HG03442 (cell line): ENCODE data around the gene E2F8.

Experiments
- ATAC-seq: cut with Tn5 transposase; IDR thresholded peaks from one replicate; pipeline ENCODE4 v1.9.1; 2021; ENCODE audit warnings: mild to moderate bottlenecking, moderate library complexity; ENCODE audit not compliant: unreplicated experiment

E2F8 gene

DNA sequence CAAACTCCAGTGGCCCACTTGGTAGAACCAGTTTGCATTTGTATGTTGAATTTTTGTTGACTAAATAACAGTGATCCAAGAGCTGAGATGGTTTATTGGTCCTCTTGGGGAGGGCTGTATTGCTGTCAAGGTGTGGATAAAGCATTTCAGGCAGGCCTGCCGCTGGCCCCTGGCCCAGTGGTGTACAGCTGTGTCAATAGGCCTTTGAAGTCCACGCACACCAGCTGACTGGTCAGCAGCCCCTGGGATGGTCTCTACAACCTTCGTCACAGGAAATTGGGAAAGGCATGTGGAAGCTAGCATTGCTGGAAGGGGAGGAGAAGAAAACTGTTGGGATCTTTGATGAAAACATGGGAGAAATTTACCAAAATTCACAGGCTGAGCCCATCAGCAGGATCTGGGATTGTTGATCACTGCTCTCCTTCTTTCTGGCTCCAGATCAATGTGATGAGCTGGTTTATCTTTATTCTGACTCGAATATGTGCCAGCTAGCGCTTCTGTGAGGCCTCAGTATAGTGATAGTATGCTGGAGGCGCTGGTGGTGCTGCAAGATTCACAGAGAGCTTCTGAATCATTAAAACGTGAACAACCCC lies 12.5 kb upstream of the E2F8 start:
- ATAC-seq = no peak

DNA sequence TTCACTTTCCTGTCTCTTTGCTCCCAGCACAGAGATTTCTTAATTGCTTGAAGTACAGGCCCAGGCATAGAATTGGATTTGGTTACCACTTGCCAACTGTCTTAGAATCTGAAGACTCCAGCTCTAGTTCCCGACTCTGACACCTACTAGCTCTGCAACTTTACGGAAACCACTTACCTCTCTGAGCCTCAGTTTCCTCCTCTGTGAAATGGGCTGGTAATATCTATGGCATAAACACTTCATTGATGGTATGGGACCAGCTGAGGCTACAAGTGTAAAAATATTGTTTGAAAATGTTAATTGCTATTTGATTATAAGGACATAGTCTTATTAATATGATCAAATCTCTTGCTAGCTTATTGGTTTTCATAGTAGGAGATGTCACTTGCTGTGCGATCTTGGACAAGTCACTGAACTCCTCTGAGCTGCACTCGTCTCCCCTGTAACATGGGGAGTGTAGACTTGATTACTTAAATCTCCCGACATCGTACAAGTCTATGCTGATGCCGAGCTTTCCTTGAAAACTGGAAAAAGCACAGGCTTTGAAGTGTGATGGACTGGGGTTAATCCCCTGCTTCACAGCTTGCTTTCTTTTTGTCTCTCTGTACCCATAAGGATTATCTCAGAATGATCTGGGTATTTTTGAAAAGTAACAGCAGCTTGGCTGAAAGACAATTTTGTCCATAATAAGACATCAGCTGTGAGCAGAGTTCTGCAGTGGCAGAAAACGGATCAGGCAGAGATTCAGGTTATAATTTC lies 11.8 kb upstream of the E2F8 start:
- no peak for ATAC-seq

DNA sequence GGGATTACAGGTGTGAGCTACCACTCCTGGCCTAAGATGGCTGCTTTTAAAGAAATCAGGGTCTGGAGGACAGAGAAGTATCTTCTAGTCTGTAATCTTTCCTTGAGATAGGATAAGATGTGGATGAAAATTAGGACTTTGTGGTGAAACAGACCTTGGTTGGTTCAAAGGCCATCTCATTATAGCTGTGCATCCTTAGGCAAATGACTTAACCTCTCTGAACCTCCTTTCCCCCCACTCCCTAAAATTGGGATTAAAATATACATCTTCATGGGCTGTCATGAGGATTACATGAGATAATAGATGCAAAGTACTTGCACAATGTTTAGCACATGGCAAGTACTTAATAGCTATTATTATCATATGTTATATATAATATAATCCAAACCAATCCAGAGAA lies 10.8 kb upstream of the E2F8 start:
- ATAC-seq = no peak

DNA sequence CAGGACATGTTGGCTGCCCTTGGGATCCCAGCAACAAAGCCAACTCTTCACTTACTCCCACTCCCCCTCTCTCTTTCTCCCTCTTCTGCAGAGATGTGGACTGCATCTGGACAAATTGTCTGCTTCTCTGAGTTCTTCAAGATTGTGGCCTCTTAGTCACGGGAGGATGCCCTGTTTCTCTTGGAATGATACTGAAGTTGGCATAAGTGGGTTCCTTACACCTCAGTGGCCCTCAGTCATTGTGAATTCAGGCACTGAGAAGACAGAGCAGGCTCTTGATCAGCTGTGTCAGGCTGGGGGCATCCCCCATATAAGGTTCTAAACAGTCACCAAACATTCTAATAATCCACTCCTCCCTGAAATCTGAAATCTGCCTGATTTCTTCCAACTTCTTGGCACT lies 6.1 kb upstream of the E2F8 start:
- no peak for ATAC-seq

DNA sequence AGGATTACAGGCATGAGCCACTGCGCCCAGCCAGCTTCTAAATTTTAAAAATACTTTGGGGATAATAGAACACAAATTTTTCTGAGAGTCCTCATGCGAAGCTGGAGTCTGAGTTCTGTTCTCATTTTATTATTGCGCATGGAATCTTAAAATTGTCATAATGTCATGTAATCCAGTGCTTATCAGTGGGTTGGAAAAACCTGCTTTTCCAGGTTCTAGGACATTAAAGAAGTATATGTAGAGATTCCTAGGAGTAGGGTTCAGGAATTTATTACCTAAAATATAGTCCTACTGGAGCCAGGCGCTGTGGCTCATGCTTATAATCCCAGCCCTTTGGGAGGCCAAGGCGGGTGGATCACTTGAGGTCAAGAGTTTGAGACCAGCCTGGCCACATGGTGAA lies 4.6 kb upstream of the E2F8 start:
- no peak for ATAC-seq

DNA sequence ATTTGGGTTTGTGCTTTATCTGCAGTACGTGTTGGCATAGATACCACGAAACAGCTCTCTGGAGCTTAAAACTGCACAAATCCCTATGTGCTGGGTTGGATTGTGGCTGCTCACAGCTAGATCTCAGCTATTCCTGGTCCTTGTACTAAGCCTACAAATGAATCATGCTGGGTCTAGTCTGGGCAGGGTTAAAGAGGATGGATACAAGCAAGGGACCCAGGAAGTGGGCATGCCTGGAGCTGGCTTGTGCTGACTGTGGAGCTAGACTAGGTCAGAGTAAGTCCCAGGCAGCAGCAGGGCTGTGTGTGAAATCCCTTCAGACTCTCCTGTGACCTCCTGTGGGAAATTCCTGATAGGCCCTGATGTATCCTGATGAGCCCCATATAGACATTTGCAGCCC lies 3.9 kb upstream of the E2F8 start:
- ATAC-seq = no peak

DNA sequence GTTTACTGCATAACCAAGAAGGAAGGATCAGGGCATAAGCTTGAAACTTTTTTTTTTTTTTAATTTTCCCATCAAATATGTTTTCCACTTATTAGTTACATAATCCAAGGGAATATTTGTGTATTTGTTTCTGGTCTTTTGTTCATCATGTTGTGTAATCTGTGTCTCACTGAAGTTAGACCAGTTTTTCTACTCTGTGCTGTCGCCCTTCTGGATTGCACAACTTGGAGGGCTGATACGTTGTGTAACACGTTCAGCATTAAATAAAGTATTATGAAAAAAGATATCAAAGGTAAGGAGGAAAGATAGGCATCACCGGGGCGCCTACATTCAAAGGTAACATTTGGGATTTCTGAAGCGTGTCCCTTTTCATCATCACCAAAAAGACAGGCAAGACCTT lies 3.3 kb upstream of the E2F8 start:
- no peak for ATAC-seq

DNA sequence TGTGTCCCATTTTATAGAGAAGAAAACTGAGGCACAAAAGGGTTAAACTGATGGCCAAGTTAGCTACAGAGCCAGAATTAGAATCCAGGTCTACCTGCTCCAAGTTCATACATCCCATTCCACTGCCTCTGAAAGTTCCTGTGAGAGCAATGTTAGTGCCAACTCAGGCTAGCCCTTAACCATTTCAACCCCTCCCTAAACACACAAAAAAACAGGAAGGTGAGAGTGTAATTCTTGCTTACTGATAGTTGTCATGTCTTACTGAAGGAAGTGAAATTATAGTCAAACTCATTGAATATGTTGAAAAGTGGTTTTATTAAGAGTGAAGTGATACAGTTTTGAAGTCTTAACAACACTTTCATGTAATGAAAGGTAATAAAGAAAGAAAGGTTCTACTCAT lies 2.9 kb upstream of the E2F8 start:
- no peak for ATAC-seq

DNA sequence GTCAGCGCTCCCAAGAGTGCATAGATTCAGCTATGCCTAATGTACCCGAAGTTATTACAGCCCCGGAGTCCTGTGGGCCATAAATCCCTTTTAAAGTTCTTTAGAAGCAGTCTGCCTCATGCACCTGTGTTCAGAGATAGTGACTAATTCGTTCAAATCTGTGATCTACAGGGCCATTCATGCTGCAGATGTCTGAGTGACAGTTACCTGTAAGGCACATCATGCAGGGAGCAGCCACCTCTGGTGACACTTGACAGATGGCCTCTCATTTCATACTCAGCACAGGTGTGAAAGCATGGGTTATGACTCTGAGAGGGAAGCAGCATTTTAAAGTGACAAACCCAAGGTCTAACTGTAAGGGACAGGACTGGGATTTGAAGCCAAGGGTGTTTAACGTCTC lies 2.4 kb upstream of the E2F8 start:
- ATAC-seq = no peak

DNA sequence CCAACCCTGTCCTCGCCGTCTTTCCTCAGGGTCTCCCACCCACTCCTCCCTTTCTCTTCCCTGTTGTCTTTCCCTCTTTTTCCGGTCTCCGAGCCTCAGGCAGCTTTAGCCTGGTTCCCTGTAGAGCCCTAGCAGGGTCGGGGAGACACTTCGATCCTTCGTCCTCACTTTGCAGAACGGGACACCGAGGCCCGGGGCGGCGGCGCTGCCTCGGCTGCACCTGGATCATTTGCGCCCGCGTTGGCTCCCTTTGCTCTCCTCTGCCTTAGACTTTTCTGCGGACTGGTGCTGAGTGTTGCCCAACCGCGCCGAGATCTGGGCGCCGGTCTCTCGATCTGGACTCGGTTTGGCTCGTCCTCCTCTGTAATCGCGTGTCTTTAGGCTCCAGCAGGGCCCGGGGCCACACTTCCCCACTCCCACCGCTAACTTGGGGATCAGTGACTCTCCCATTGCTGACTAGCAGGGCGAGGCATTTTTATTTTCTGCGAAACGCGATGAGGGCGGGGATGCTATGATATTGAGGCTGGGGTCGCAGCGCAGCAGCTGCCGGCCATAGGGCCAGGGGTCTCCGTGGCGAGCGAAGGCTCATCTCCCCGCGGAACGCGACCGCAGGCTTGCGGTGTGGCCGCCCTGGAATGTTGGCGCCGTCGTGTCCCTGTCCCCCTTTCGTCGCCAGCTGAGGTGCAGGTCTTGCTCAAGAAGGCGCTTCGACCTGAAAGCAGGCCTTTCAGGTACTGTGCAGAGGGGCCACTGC lies 1.6 kb upstream of the E2F8 start:
- ATAC-seq = no peak

DNA sequence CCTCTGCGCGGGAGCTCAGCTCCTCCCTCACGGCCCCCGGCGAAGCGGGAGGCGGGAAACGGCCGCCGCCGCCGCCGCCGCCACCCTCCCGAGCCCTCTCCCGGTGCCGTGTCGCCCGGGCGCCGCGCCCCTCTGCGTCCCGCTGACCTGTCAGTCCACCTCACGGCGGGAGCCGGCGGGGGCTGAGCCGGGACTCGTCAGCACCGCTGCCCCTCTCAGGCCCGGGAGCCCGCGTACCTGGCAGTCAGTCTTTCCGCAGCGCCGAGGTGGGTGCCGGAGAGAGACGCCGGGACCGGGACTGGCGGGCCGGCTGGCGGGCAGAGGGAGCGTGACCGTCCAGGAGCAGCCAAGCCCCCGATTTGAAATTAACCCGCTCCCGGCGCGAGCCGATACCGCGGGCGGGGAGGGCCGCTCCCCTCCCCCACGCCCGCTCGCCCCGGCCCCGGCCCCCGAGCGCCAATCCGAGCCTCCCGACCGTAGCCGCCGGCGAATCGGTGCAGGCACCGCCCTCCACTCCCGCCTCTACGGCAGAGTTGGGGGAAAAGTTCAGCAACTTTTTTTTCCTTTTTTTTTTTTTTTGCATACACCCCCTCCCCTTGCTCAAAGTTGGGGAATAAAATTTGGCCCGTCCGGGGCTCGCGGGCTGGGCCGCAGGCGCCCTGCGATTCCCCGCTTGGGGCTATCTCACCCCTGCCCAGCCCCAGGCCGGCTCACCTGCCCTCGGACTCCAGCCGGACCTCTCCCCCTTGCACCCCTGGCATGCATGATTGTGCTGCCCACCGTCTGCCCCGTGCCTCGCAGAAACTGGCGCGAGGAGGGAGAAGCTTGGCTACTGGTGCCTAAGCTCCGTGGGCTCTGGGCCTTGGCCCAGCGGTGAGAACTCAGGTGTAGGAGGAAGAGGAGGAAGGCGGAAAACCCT lies 774 bp upstream of the E2F8 start:
- ATAC-seq = peak; percentile 28

DNA sequence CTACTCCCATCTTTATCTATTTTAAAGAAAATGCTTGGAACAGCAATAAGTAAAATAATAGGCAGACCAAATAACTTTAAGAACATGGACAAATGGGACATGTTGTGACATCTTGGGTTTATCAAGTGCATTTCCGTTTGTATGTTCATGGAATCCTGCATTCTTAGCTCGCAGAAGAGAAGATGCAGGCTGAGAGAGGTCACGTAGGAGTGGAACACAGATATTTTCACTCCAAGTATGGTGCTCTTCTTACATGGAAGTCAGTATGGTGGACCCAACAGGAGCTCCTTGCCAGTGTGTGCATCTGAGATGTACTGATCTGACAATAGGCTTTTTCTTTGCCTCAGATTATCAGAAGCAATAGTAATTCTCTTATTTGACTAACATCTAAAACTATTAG lies 1.7 kb downstream of the E2F8 start:
- no peak for ATAC-seq

DNA sequence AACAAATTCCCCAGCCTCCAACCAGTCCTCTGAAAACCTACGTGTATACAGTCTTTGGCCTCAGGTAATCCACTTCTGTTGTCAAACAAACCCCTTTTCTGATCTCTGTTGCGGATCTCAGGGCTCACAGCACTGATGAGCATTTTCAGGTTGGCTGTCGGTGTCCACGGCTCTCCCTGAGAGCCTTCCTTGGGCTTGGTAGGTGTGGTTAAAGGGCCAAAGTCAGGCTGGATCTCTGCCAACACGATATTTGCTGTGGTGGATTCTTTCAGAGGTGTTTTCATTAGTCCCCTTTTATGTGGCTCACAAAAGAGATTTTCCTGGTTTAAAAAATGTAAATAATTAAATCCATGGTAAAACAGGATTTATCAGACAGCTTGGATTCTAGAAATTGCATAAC lies 2.9 kb downstream of the E2F8 start:
- no peak for ATAC-seq

DNA sequence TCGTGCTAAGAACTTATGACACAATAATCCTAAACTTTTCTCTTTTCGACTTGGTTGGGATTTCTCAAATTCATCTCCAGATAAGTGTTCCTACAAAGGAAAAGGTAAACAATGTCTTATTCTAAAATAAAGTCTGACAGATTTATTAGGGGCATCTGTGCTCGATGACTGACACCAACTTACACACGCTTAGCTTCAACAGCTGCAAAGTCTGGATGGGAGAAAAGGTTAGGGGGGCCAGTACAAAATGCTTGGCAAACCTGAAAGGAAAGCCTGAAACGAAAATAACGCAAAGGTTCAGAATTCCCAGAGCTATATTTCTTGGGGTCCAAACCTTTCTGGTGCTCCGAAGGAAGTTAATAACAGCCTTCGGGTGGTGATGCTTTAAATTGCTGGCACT lies 3.4 kb downstream of the E2F8 start:
- ATAC-seq = no peak

DNA sequence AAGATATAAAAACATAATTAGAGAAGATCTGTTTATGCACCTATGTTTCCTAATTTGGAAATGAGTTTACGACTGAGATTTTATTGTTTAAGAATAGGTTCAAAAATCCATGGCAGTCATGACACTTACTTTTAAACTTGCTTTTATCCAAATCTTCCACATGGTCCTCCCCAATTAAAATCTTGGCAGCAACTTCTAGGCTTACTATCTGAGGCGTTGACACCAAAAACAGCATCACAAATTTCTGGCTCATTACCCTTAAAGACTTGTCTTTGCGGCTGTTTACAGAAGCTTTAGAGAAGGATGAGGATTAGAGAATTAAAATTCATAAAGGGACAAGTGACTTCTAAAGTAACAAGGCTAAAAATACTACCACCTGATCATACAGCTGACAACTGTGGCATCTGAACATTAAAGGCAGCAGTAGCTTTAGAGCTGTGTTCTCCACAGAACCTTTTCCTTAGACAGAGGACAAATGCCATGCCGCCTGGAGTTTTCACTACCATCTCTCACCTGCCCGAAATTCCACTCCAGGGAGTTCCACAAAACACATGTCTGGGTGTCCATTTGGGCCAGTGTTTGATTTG lies 6.4 kb downstream of the E2F8 start:
- no peak for ATAC-seq

DNA sequence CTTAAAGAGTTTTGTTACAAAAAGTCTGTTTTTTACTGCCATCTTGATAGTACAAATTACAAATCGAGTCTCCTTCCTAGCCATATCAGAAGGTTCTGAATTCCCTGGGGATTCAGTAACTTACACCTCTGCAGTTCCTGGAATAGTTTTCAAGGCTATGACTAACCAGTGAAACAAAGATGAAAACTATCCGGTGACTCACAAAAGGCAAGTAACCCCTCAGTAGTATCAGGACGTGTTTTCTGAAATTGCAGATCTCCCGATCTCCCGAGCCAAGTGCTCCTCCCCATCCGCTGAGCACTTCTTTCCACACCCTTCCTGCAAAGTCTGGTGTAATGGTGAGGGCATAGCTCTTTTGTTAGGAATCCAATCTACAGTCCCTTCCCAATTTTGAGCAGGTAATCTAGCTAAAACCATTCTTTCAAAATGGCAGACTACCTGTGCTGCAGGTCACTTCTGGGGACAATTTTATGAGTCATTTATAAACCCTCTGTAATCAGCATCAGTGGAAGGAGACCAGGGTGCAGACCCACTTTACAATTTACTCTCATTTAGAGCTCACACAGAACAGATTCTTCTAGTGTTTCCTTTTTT lies 7.7 kb downstream of the E2F8 start:
- ATAC-seq = no peak

DNA sequence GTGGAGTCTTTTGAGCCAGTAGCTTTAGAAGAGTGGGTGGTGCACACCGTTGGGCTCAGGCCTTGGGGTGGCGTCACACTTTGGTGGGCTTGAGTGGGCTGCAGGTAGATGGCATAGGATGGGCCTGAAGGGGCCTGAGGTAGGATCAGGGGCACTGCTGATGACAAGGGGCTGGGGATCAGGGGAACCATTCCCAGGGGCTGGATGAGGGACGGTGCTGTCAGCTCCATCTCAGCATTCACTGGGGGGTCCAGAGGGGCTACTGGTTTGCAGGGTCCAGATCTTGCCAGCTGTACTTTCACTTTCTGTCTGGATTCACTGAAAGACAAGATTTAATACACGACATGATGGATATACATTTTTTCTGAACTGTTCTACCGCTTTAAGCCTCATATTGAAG lies 11.1 kb downstream of the E2F8 start:
- no peak for ATAC-seq

DNA sequence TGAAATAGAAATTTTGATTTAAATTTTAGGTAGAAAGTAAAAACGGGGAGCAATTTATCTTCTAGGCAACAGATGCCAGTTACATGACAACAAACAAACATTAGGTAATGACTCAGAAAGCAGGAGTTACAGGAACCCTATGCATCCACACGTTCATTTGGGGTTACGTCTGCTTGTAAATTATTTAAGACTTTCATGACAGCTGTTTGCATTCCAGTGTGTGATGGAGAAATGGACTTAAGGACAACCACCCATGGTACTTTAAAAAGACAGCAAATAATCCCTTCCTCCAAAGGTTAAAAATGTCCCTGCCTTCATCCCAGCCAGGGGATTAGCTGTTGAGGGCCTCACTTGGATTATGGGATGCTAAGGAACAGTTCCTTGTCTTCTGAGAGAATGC lies 11.8 kb downstream of the E2F8 start:
- ATAC-seq = no peak

DNA sequence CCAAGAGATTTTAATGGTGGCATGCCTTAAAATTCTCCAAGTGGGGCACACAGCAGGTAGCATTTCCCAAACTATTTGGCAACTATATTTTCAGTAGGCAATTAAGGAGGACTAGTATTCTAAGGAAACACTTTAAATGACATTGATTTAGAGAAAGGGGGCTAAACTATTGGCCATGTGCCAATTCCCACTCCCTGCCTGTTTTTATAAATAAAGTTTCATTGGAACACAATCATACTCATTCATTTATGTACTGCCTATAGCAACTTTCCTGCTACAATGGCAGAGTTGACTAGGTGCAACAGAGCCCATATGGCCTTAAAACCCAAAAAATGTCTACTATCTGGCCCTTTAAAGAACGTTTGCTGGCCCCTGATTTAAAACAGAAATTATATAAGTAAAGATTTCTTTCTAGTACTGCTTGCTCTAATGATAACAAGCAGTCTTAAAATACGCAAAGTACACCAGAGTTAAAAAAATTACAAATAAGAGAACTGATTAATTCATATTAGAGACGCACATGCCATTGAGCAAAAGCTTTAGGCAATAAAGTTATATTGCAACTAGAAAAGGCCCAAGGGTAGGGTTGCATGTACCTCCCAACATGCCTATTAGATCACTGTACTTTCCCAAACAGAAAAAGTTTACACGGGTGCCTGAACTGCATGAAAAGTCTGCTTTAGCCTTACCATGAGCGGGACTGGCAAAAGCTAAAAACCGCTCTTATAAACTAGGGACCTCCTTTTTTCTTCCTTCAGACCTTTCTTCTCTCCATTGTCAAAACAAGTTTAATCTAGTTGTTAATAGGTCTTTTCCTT lies 14.2 kb downstream of the E2F8 start:
- ATAC-seq = no peak

DNA sequence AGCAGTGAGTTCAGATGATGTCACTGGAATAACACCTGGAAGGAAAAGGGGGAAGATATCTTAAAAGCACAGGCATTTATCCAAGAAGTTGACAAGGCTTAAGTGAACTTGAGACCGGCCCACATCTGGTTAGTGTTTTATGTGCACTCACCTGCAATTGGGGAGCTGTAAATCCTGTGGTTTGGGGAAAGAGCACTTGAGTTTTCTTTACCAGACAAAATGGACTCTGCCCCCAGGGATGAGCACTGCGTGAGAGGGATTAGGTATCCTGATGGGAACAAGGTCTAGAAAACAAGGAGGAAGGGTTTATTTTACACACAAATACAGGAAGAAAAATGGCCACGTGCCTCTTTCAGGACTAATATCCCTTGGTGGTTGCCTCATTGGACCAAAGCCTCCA lies 15.2 kb downstream of the E2F8 start:
- ATAC-seq = no peak
